NCI-H748 (cell line): ENCODE measurements around the gene EIF2S3B.
"Not testable (repeated sequence)": the region's sequence is repeated elsewhere in the genome, so short reads cannot be mapped to it uniquely, and the experiment has no call there.

Source experiments
- DNase-seq: peaks from one replicate; lab custom pipeline; 2025; ENCODE audit not compliant: unreplicated experiment; lab: John Stamatoyannopoulos, UW

Gene EIF2S3B

DNA sequence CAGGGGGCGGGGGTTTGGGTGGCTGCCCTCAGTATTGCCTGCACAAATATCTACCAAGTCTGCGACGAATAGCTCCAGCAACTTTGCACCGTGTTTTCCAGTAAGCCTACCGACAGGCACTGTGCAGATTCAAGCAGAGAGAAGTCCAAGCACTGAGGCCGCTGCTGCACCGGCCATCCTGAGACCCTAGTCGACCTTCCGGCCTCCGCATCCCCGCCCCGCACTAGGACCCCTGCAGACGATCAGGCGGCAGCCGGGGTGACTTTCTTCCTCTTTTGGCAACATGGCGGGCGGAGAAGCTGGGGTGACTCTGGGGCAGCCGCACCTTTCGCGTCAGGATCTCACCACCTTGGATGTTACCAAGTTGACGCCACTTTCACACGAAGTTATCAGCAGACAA is at the start of gene EIF2S3B:
Gene EIF2S3B, plus strand, starts transcription at position 271 of the 400 bp plus-strand sequence. Its CDS starts 13 bp downstream, at position 284.
- no peak for DNase-seq

GRCh38 chr12:10456856-10457255 is 48.8 kb upstream of the EIF2S3B start:
- no peak for DNase-seq

- DNase-seq = no peak
Measured at GRCh38 chr12:10457760-10458159, 47.9 kb upstream of the EIF2S3B start.

DNA sequence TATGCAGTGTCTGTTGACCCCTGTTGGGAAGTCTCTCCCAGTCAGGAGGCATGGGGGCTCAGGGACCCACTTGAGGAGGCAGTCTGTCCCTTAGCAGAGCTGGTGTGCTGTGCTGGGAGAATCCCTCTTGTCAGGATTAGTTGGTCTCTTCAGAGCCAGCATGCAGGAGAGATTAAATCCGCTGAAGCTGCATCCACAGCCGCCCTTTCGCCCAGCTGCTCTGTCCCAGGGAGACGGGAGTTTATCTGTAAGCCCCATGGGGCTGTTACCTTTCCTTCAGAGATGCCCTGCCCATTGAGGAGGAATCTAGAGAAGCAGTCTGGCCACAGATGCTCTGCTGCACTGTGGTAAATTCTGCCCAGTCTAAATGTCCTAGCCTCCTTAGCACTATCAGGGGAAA is 39.4 kb upstream of the EIF2S3B start:
- no peak for DNase-seq

- no peak for DNase-seq
Measured at GRCh38 chr12:10469701-10470100, 36.0 kb upstream of the EIF2S3B start.

GRCh38 chr12:10472808-10473207 is 32.9 kb upstream of the EIF2S3B start:
- not testable (repeated sequence) for DNase-seq

DNA sequence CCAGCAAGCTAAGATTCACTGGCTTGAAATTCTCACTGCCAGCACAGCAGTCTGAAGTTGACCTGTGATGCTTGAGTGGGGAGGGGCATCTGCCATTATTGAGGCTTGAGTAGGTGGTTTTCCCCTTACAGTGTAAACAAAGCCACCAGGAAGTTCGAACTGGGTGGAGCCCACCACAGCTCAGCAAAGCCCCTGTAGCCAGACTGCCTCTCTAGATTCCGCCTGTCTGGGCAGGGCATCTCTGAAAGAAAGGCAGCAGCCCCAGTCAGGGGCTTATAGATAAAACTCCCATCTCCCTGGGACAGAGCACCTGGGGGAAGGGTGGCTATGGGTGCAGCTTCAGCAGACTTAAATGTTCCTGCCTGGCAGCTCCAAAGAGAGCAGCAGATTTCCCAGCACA is 23.8 kb upstream of the EIF2S3B start:
- peak; percentile 10 for DNase-seq

DNA sequence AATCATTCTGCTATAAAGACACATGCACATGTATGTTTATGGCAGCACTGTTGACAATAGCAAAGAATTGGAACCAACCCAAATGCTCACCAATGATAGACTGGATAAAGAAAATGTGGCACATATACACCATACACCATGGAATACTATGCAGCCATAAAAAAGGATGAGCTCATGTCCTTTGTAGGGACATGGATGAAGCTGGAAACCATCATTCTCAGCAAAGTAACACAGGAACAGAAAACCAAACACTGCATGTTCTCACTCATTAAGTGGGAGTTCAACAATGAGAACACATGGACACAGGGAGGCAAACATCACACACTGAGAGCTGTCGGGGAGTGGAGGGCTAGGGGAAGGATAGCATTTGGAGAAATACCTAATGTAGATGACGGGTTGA is 18.4 kb upstream of the EIF2S3B start:
- DNase-seq = not testable (repeated sequence)

DNA sequence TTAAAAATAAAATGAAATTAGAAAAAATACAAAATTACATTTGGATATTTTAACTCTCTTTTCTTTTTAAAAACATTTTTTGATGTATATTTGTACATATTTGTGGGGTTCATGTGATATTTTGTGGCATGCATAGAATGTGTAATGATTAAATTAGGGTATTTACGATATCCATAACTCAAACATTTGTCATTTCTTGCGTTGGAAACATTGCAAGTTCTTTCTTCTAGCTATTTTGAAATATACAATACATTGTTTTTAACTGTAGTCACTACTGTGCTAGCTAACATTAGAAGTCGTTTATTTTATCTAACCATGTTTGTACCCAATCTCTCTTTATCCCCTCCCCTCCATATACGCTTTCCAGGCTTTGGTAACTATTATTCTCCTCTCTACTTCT is 13.9 kb upstream of the EIF2S3B start:
- no peak for DNase-seq

- DNase-seq = no peak
Measured at GRCh38 chr12:10497602-10498001, 8.1 kb upstream of the EIF2S3B start.

GRCh38 chr12:10498042-10498441 is 7.6 kb upstream of the EIF2S3B start:
- DNase-seq = no peak

- DNase-seq = peak; percentile 1
Measured at GRCh38 chr12:10501030-10501429, 4.7 kb upstream of the EIF2S3B start.

GRCh38 chr12:10503460-10503859 is 2.2 kb upstream of the EIF2S3B start:
- DNase-seq = no peak

DNA sequence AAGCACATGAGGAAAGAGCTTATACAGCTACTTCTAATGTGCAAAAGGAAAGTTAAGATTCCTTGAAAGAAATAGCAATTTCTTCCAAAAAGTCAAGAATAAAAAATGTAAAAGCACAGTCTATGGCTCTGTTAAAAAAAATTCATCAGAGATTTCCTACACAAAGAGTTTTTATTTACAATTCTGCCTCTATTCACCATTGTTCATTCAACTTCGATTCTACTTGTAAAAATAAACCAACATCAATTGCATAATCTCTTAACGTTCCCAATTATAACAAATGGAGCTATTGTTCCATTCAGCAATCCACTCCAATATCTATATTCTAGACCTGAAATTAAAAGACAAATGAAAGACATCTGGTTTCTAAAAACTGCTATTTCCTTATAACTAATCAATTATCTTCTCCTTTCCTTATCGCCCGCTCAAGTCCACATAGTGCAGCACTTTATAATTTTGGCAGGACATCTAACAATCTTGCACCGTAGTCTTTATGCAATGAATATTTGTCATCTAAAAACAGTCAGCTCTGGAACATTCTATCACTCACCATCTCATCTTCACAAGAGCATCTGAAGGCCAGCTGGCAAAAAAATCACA is 6.2 kb downstream of the EIF2S3B start:
- no peak for DNase-seq

- DNase-seq = no peak
Measured at GRCh38 chr12:10512798-10513197, 7.1 kb downstream of the EIF2S3B start.

GRCh38 chr12:10521555-10521954 is 15.9 kb downstream of the EIF2S3B start:
- no peak for DNase-seq

GRCh38 chr12:10528174-10528953 is 22.7 kb downstream of the EIF2S3B start:
- DNase-seq = no peak

DNA sequence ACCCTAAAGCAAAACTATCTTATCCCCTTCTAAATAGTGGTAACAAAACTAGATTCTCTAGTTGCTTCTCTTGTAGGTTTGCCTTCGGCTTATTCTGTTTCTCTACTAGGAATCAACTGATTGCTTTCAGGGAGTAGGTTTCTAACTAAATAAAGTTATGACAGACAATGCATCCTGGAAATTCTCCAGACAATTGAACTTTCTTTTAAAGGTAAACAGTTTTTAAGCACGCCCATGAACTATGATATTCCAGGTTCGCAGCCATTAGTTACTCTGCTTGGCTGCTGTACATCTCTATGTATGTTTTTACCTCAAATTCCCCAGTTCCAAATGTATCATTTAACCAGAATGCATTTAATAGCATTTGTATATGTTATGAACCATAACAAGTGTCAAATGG is 23.9 kb downstream of the EIF2S3B start:
- DNase-seq = no peak

- no peak for DNase-seq
Measured at GRCh38 chr12:10537721-10538120, 32.0 kb downstream of the EIF2S3B start.

DNA sequence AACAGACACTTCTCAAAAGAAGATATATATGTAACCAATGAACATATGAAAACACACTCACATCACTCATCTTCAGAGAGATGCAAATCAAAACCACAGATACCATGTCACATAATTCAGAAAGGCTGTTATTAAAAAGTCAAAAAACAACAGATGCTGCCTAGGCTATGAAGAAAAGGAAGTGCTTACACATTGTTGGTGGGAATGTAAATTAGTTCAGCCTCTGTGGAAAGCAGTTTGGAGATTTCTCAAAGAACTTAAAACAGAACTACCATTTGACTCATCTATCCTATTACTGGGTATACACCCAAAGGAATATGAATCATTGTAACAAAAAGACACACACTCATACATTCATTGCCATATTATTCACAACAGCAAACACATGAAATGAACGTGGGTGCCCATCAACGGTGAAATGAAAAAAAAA is 35.1 kb downstream of the EIF2S3B start:
- no peak for DNase-seq

- DNase-seq = no peak
Measured at GRCh38 chr12:10543499-10543898, 37.8 kb downstream of the EIF2S3B start.

DNA sequence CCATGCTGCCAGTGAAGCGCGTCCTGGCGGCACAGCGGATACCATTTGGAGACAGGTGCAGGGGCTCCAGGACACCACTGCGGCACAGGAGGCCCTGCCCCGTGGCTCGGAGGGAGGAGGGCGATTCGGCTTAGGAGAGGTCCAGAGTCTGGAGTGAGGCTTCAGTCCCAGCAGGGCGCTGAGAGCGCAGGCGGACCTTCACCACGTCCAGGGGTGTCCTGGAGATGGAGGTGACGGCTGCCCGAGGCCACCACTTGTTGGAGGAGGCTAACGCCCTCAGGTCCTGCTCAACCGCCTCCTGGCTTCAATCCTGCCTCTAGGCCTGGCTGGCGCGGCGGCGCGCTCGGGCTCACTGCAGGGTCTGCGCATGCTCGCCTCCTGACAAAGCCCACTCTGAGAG is 45.7 kb downstream of the EIF2S3B start:
- DNase-seq = no peak

GRCh38 chr12:10553148-10553547 is 47.5 kb downstream of the EIF2S3B start:
- no peak for DNase-seq
